PC-9 (cell line): ENCODE results near the gene CASQ2.

Source experiments
- CTCF ChIP-seq: fragments of 200-600 bp; sonication (generic); conservative IDR thresholded peaks from 2 replicates; pipeline ENCODE4 v1.6.1; 2017; ENCODE audit warnings: mixed run types, antibody characterized with exemption, mild to moderate bottlenecking, moderate library complexity
- EZH2 ChIP-seq: fragments of 200-600 bp; sonication (generic); IDR thresholded peaks from 2 replicates; pipeline ENCODE4 v1.8.0; 2017; ENCODE audit warnings: antibody characterized with exemption, low read depth

DNA sequence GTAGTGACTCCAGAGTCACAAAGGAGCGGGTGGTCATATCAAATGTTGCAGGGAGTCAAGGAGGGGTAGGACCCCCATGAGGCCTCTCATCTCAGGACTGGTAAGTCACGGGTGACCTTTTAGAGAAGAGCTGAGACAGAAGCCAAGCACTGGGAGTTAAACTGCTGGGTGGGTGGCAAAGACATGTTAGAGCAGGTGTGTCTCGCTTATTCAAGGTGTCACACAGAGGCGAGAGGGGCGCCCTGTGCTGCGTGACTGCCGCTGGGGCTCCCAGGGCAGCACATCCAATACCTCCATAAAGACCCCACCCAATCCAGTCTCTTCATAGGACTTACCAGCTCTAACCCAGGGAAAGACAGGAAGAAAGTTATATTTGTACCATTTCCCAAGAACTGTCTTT, 15.2 kb downstream of the CASQ2 start:
- no peak for TF ChIP-seq CTCF
- TF ChIP-seq EZH2: no peak
